Memory B cell (primary cell): Measurements from ENCODE around the gene SPTSSA.
"Not testable (repeated sequence)": the region's sequence is repeated elsewhere in the genome, so short reads cannot be mapped to it uniquely, and the experiment has no call there.

ENCODE experiments used
- ATAC-seq: fragments of 150-1000 bp; cut with Tn5 transposase; 2 replicates; pipeline ENCODE4 v1.10.0; 2021; ENCODE audit warnings: low read depth, mild to moderate bottlenecking, moderate library complexity
- DNase-seq, 2 donors: peaks; one replicate each; pipeline ENCODE4 v3.0.0; 2022; ENCODE audit warnings: low spot score in 2 of 2
- H3K27ac Mint-ChIP-seq: one replicate; pipeline ENCODE4 v1.8.0; 2022; ENCODE audit warnings: mild to moderate bottlenecking, moderate library complexity, mixed read lengths
- H3K27me3 Mint-ChIP-seq: one replicate; pipeline ENCODE4 v1.8.0; 2022; ENCODE audit warnings: mixed read lengths
- H3K36me3 Mint-ChIP-seq: one replicate; pipeline ENCODE4 v1.8.0; 2022; ENCODE audit warnings: mild to moderate bottlenecking, mixed read lengths
- H3K4me1 Mint-ChIP-seq: one replicate; pipeline ENCODE4 v1.8.0; 2022; ENCODE audit warnings: mixed read lengths
- H3K4me3 Mint-ChIP-seq: one replicate; pipeline ENCODE4 v1.8.0; 2022; ENCODE audit warnings: mild to moderate bottlenecking, moderate library complexity, mixed read lengths
- H3K9me3 Mint-ChIP-seq: one replicate; pipeline ENCODE4 v1.8.0; 2022; ENCODE audit warnings: mixed read lengths

SPTSSA gene

GRCh38 chr14:34484726-34485125 is 22.7 kb upstream of the SPTSSA start:
- DNase-seq = no peak
- no peak for ATAC-seq
- no peaks in the 10 kb centered on the region for H3K4me1 Mint-ChIP-seq
- no peaks in the 10 kb centered on the region for H3K36me3 Mint-ChIP-seq
- H3K27ac Mint-ChIP-seq = no peak overlapping the region
- no peaks in the 10 kb centered on the region for H3K9me3 Mint-ChIP-seq
- H3K4me3 Mint-ChIP-seq = no peak overlapping the region
- H3K27me3 Mint-ChIP-seq = no peaks in the 10 kb centered on the region

DNA sequence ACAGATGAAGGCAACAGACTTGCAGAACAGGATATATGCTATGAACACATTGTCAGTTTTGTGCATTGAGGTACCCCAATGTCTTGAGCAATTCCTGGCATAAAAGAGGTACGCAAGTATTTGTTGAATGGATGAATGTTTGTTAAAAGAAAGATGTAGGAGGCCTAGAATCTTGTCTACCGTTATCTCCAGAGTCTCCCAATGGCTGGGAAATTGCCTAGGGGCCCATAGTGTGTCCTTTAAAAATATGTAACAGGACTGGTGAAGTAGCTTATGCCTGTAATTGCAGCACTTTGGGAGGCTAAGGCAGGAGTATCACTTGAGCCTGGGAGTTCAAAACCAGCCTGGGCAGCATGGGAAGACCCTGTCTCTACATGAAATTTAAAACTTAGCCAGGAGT is 20.4 kb upstream of the SPTSSA start:
- DNase-seq = no peak
- H3K9me3 Mint-ChIP-seq = no peaks in the 10 kb centered on the region
- ATAC-seq = no peak
- H3K4me3 Mint-ChIP-seq = no peak overlapping the region
- no peaks in the 10 kb centered on the region for H3K36me3 Mint-ChIP-seq
- no peak overlapping the region for H3K27ac Mint-ChIP-seq
- H3K4me1 Mint-ChIP-seq = no peaks in the 10 kb centered on the region
- no peaks in the 10 kb centered on the region for H3K27me3 Mint-ChIP-seq

DNA sequence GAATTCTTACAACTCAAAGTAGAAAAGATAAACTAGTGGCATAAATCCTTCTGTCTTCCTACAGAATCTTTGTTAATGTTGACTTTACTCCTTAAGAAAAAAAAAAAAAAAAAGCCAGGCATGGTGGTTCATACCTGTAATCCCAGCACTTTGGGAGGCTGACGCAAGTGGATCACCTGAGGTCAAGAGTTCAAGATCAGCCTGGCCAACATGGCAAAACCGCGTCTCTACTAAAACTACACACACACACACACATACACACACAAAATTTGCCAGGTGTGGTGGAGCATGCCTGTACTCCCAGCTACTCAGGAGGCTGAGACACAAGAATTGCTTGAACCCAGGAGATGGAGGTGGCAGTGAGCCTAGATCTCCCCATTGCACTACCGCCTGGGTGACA is 17.7 kb upstream of the SPTSSA start:
- Mint-ChIP-seq H3K9me3 (no peaks in the 10 kb centered on the region), H3K36me3 (no peaks in the 10 kb centered on the region), H3K27ac (no peak overlapping the region), H3K27me3 (no peaks in the 10 kb centered on the region), H3K4me1 (no peaks in the 10 kb centered on the region), H3K4me3 (no peak overlapping the region)
- no peak for DNase-seq
- ATAC-seq = no peak

GRCh38 chr14:34478261-34478660 is 16.2 kb upstream of the SPTSSA start:
- ATAC-seq = no peak

GRCh38 chr14:34476036-34476435 is 14.0 kb upstream of the SPTSSA start:
- H3K4me1 Mint-ChIP-seq, H3K27me3 Mint-ChIP-seq, ATAC-seq, DNase-seq, H3K36me3 Mint-ChIP-seq, H3K9me3 Mint-ChIP-seq, H3K4me3 Mint-ChIP-seq, H3K27ac Mint-ChIP-seq: not testable (repeated sequence)

More at GRCh38 chr14:34478261-34478660, 16.2 kb upstream of the SPTSSA start:
- Mint-ChIP-seq H3K36me3 (no peaks in the 10 kb centered on the region), H3K4me3 (no peak overlapping the region), H3K4me1 (no peaks in the 10 kb centered on the region), H3K27me3 (peaks cover 2% of the 10 kb centered on the region), H3K9me3 (no peaks in the 10 kb centered on the region), H3K27ac (no peak overlapping the region)
- no peak for DNase-seq

- no peak overlapping the region for H3K27ac Mint-ChIP-seq
- peaks cover 2% of the 10 kb centered on the region for H3K27me3 Mint-ChIP-seq
- H3K4me3 Mint-ChIP-seq = no peak overlapping the region
- no peaks in the 10 kb centered on the region for H3K4me1 Mint-ChIP-seq
- H3K9me3 Mint-ChIP-seq = no peaks in the 10 kb centered on the region
- ATAC-seq (no peak), DNase-seq (no peak)
- no peaks in the 10 kb centered on the region for H3K36me3 Mint-ChIP-seq
Observed at GRCh38 chr14:34475163-34475562, 13.1 kb upstream of the SPTSSA start.

DNA sequence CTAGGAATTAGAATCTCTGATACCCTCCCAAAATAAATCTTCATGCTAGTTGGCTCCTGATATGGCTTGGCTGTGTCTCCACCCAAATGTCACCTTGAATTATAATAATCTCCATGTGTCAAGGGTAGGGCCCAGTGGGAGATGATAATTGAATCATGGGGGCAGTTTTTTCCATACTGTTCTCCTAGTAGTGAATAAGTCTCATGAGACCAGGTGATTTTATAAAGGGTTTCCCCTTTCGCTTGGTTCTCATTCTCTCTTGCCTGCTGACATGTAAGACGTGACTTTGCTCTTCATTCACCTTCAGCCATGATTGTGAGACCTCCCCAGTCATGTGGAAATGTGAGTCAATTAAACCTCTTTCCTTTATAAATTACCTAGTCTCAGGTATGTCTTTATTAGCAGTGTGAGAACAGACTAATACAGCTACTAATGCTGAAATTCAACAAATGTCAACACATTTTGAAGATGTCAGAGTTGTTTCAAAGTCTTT is 12.2 kb upstream of the SPTSSA start:
- Mint-ChIP-seq H3K36me3 (no peaks in the 10 kb centered on the region), H3K27me3 (peaks cover 2% of the 10 kb centered on the region), H3K9me3 (no peaks in the 10 kb centered on the region), H3K4me3 (no peak overlapping the region), H3K27ac (no peak overlapping the region), H3K4me1 (no peaks in the 10 kb centered on the region)
- no peak for DNase-seq
- ATAC-seq = no peak

- ATAC-seq (no peak), DNase-seq (no peak)
- no peaks in the 10 kb centered on the region for H3K9me3 Mint-ChIP-seq
- H3K27ac Mint-ChIP-seq = no peak overlapping the region
- peaks cover 2% of the 10 kb centered on the region for H3K27me3 Mint-ChIP-seq
- no peaks in the 10 kb centered on the region for H3K36me3 Mint-ChIP-seq
- no peak overlapping the region for H3K4me3 Mint-ChIP-seq
- H3K4me1 Mint-ChIP-seq = no peaks in the 10 kb centered on the region
Observed at GRCh38 chr14:34472706-34473279, 10.8 kb upstream of the SPTSSA start.

DNA sequence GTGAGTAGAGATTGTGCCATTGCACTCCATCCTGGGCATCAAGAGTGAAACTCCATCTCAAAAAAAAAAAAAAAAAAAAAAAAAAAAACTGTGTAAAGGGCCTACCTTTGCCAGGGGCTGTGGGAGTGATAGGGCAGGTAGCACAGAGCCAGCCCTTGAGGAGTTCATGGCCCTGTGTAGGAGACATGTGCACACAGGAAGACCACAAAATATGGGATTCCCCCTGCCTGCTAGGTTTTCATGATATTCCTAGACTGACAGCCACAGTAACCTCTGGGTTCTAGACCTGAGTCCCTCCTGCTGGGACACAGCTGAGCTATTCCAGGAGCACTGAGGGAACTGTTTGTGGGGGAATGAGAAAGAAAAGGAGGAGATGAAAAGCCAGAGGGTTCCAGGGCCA is 8.3 kb upstream of the SPTSSA start:
- no peak overlapping the region for H3K27ac Mint-ChIP-seq
- H3K27me3 Mint-ChIP-seq = peaks cover 2% of the 10 kb centered on the region
- DNase-seq (no peak), ATAC-seq (no peak)
- H3K4me1 Mint-ChIP-seq = no peaks in the 10 kb centered on the region
- H3K4me3 Mint-ChIP-seq = no peak overlapping the region
- no peaks in the 10 kb centered on the region for H3K9me3 Mint-ChIP-seq
- H3K36me3 Mint-ChIP-seq = no peaks in the 10 kb centered on the region

- H3K27ac Mint-ChIP-seq = no peak overlapping the region
- peaks cover 5% of the 10 kb centered on the region for H3K4me1 Mint-ChIP-seq
- DNase-seq (no peak), ATAC-seq (no peak)
- H3K36me3 Mint-ChIP-seq = no peaks in the 10 kb centered on the region
- H3K9me3 Mint-ChIP-seq = no peaks in the 10 kb centered on the region
- no peak overlapping the region for H3K4me3 Mint-ChIP-seq
- H3K27me3 Mint-ChIP-seq = no peaks in the 10 kb centered on the region
Observed at GRCh38 chr14:34466691-34467090, 4.7 kb upstream of the SPTSSA start.

GRCh38 chr14:34465069-34465859 is 3.2 kb upstream of the SPTSSA start:
- Mint-ChIP-seq H3K27me3 (no peaks in the 10 kb centered on the region), H3K36me3 (no peaks in the 10 kb centered on the region), H3K4me3 (no peak overlapping the region), H3K9me3 (no peaks in the 10 kb centered on the region), H3K27ac (no peak overlapping the region), H3K4me1 (peaks cover 13% of the 10 kb centered on the region)
- no peak for DNase-seq
- ATAC-seq = no peak

DNA sequence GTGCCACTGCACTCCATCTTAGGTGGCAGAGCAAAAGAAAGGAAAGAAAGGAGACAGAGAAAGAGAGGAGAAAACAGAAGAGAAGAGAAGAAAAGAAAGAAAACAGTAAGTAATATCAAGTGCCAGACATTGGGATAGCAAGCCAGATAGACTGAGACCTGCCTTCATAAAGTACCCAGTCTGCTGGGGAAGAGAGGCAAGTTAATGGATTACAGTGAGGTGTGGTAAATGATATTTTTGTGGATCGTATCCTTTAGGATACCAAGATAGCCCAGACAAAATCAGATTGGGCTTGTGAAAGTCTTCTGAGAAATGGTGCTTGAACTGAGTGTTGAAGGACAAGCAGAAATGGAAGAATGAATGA is 1.5 kb upstream of the SPTSSA start:
- no peaks in the 10 kb centered on the region for H3K27me3 Mint-ChIP-seq
- no peak for DNase-seq
- no peak overlapping the region for H3K4me3 Mint-ChIP-seq
- H3K36me3 Mint-ChIP-seq = no peaks in the 10 kb centered on the region
- H3K9me3 Mint-ChIP-seq = no peaks in the 10 kb centered on the region
- no peak for ATAC-seq
- H3K27ac Mint-ChIP-seq = no peak overlapping the region
- H3K4me1 Mint-ChIP-seq = peaks cover 13% of the 10 kb centered on the region

DNA sequence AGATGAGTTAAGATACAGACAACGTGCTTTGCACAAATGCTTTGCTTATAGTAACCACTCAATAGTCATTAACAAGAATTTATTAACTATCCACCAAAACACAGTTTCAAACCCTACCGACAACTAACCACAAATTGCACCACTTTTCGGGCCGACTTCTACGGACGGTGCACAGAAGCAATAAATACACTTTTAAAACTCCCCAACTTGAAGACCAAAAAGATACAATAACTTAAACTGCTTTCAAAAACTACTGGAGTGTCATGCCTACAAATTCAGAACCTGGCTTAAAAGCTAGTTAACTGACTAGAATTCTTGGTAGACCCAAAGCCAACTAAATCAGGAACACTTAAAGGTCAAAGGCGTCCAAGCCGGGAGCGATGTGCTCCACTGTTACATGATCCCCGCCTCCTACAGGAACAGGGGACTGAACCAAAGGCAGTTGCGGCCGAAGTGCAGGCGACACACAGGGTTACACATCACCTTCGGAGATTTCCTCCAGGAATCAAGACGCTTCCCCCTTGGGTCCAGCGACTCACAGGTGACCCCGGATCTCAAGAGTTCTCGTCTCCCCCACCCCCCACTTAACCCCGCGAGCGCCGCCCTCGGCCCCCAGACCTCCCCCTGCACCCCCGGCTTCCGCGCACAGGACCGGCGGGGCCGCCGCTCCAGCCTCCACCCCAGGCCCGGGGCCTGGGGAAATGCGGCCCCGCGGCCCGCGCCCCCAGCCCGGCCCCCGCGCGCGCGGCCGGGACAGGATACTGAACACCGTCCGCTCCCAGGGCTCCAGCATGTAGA is 507 bp downstream of the SPTSSA start:
- peaks cover 13% of the 10 kb centered on the region for H3K4me1 Mint-ChIP-seq
- peak overlapping the region; percentile 89 for H3K4me3 Mint-ChIP-seq
- no peaks in the 10 kb centered on the region for H3K36me3 Mint-ChIP-seq
- ATAC-seq (no peak), DNase-seq (peak in 1 of 2 donors; percentile 16)
- peak overlapping the region; percentile 76 for H3K27ac Mint-ChIP-seq
- H3K9me3 Mint-ChIP-seq = no peaks in the 10 kb centered on the region
- no peaks in the 10 kb centered on the region for H3K27me3 Mint-ChIP-seq

- Mint-ChIP-seq H3K9me3 (no peaks in the 10 kb centered on the region), H3K4me1 (peaks cover 13% of the 10 kb centered on the region), H3K27me3 (no peaks in the 10 kb centered on the region), H3K4me3 (peak overlapping the region; percentile 86), H3K27ac (peak overlapping the region; percentile 76), H3K36me3 (no peaks in the 10 kb centered on the region)
- ATAC-seq (no peak), DNase-seq (no peak)
Observed at GRCh38 chr14:34460841-34461240, 1.2 kb downstream of the SPTSSA start.
